GM12878 (cell line): ENCODE measurements around the gene PITPNM3.

Source experiments
- ATF7 ChIP-seq: fragments of 450-650 bp; IDR thresholded peaks from 2 replicates; pipeline ENCODE4 v1.6.1; 2016; ENCODE audit warnings: low read depth, mild to moderate bottlenecking
- BRCA1 ChIP-seq: IDR thresholded peaks from 2 replicates; pipeline ENCODE4 v1.6.1; 2011; ENCODE audit warnings: low read depth, low read length, improper control_type of control experiment
- CHD1 ChIP-seq: IDR thresholded peaks from 2 replicates; pipeline ENCODE4 v1.6.1; 2012; ENCODE audit warnings: low read depth, low read length, improper control_type of control experiment
- CHD4 ChIP-seq: fragments of 200-600 bp; sonication (generic); IDR thresholded peaks from 2 replicates; pipeline ENCODE4 v1.6.1; 2016; ENCODE audit warnings: mild to moderate bottlenecking
- CREM ChIP-seq: IDR thresholded peaks from 2 replicates; pipeline ENCODE4 v1.6.1; 2014; ENCODE audit warnings: antibody characterized with exemption, low read depth
- CTCF ChIP-seq, 3 experiments: IDR thresholded peaks in 2 of 3; conservative IDR thresholded peaks in 1 of 3; 2 replicates each; pipeline ENCODE4 v1.5.1; 2011; ENCODE audit warnings: low read depth in 3 of 3, low read length in 3 of 3, mild to moderate bottlenecking in 3 of 3, control low read depth in 2 of 3, moderate library complexity in 2 of 3, inconsistent platforms in 1 of 3, mixed read lengths in 1 of 3; ENCODE audit not compliant: control insufficient read depth in 2 of 3, insufficient read depth in 1 of 3; ENCODE audit errors: extremely low read depth in 1 of 3
- HCFC1 ChIP-seq: fragments of 150-350 bp; IDR thresholded peaks from 2 replicates; pipeline ENCODE4 v1.6.1; 2014; ENCODE audit warnings: low read length
- JUND ChIP-seq: IDR thresholded peaks from 2 replicates; pipeline ENCODE4 v1.6.1; 2012; ENCODE audit warnings: low read depth, mild to moderate bottlenecking, low read length, improper control_type of control experiment, moderate library complexity
- KDM1A ChIP-seq: fragments of 200-600 bp; sonication (generic); IDR thresholded peaks from 2 replicates; pipeline ENCODE4 v1.6.1; 2016; ENCODE audit warnings: borderline replicate concordance
- MAX ChIP-seq: IDR thresholded peaks from 2 replicates; pipeline ENCODE4 v1.6.1; 2012; ENCODE audit warnings: low read depth, low read length, improper control_type of control experiment
- NFYB ChIP-seq: IDR thresholded peaks from 2 replicates; pipeline ENCODE4 v1.6.1; 2011; ENCODE audit warnings: low read depth, mild to moderate bottlenecking, low read length, improper control_type of control experiment, moderate library complexity; ENCODE audit not compliant: insufficient read depth
- POLR2A ChIP-seq: IDR thresholded peaks from 2 replicates; pipeline ENCODE4 v1.6.1; 2011; ENCODE audit warnings: low read depth, mild to moderate bottlenecking, low read length
- POLR2AphosphoS5 ChIP-seq: IDR thresholded peaks from 2 replicates; pipeline ENCODE4 v1.6.1; 2011; ENCODE audit warnings: mild to moderate bottlenecking, low read length, inconsistent platforms
- SMC3 ChIP-seq: IDR thresholded peaks from 2 replicates; pipeline ENCODE4 v1.6.1; 2011; ENCODE audit warnings: low read length, improper control_type of control experiment, borderline replicate concordance

- TF ChIP-seq HCFC1 (no peak), SMC3 (no peak), CTCF (IDR thresholded peaks at IDR 0.05 in 2 of 3, conservative IDR thresholded peaks at IDR 0.05 in 1 of 3; ENCODE audit: control insufficient read depth in 2 of 3, extremely low read depth in 1 of 3, insufficient read depth in 1 of 3, low read depth in 3 of 3, low read length in 3 of 3) (no peak), POLR2A (no peak), MAX (no peak), CHD1 (no peak), KDM1A (no peak), CREM (no peak), ATF7 (no peak), CHD4 (no peak), JUND (no peak), POLR2AphosphoS5 (no peak), BRCA1 (no peak), NFYB (no peak)
Measured at GRCh38 chr17:6461246-6461645, 95.1 kb downstream of the PITPNM3 start.
